Bronchial epithelial cell (primary cell): ENCODE data around the gene BICDL1. TPM values are rescaled to one million over a fixed set of nuclear protein-coding genes. Genes with fewer than 3 reads are reported as not detected.
A peak's percentile ranks its signal among the peaks of the same experiment; 100 is the strongest.
"Not testable (repeated sequence)": the region's sequence is repeated elsewhere in the genome, so short reads cannot be mapped to it uniquely, and the experiment has no call there.

Experiments used
- DNase-seq: peaks from one replicate; pipeline ENCODE4 v3.0.0-alpha.2; 2010; ENCODE audit warnings: low read depth
- FAIRE-seq: peaks from 2 replicates; lab custom pipeline; 2011; peaks lifted over from hg19 to GRCh38; lab: Jason Lieb, UNC
- H3K27me3 ChIP-seq: 2 replicates; pipeline ENCODE4 v1.5.1; 2011; ENCODE audit warnings: low read length; ENCODE audit not compliant: control insufficient read depth, insufficient read depth
- H3K36me3 ChIP-seq: 2 replicates; pipeline ENCODE4 v1.5.1; 2011; ENCODE audit warnings: low read length; ENCODE audit not compliant: control insufficient read depth, insufficient read depth
- H3K4me3 ChIP-seq: 2 replicates; pipeline ENCODE4 v1.5.1; 2011; ENCODE audit warnings: mild to moderate bottlenecking, low read depth, low read length, control low read depth
- CTCF ChIP-seq: IDR thresholded peaks from 2 replicates; pipeline ENCODE4 v1.5.1; 2011; ENCODE audit warnings: mild to moderate bottlenecking, moderate library complexity, low read length, control low read depth, inconsistent platforms; ENCODE audit not compliant: insufficient read depth, severe bottlenecking
- total RNA-seq: library from RNA; depleted of rRNA; stranded (reverse); fragments of >200 nt; gene quantifications from 2 replicates; pipeline ENCODE4 v1.2.1, GENCODE V29; 2014

The BICDL1 gene
- total RNA-seq, 1 donor from 2014 or later, result 10.8 TPM

- no peak for TF ChIP-seq CTCF
- FAIRE-seq, result no peak
Measured at GRCh38 chr12:120007272-120007671, 18.2 kb downstream of the BICDL1 start.

GRCh38 chr12:120010661-120011230 lies 21.7 kb downstream of the BICDL1 start:
- FAIRE-seq (no peak), DNase-seq (no peak)
- TF ChIP-seq CTCF, result no peak
- Histone ChIP-seq H3K27me3 (no peaks in the 10 kb centered on the region), H3K36me3 (no peaks in the 10 kb centered on the region), H3K4me3 (no peak overlapping the region)

More at GRCh38 chr12:120007272-120007671, 18.2 kb downstream of the BICDL1 start:
- H3K36me3 ChIP-seq, result no peaks in the 10 kb centered on the region
- H3K4me3 ChIP-seq, result no peak overlapping the region
- no peaks in the 10 kb centered on the region for H3K27me3 ChIP-seq
- no peak for DNase-seq

- Histone ChIP-seq H3K4me3 (no peak overlapping the region), H3K36me3 (no peaks in the 10 kb centered on the region), H3K27me3 (no peaks in the 10 kb centered on the region)
- peak; percentile 36 for DNase-seq
- FAIRE-seq, result no peak
- no peak for TF ChIP-seq CTCF
Measured at GRCh38 chr12:120012067-120012621, 23.1 kb downstream of the BICDL1 start.

GRCh38 chr12:120013659-120014380 lies 24.8 kb downstream of the BICDL1 start:
- FAIRE-seq (no peak), DNase-seq (peak; percentile 53)
- Histone ChIP-seq H3K36me3 (no peaks in the 10 kb centered on the region), H3K4me3 (no peak overlapping the region), H3K27me3 (no peaks in the 10 kb centered on the region)
- no peak for TF ChIP-seq CTCF

- H3K27me3 ChIP-seq, DNase-seq, FAIRE-seq, H3K4me3 ChIP-seq, H3K36me3 ChIP-seq: not testable (repeated sequence)
Measured at GRCh38 chr12:120014381-120014735, 25.3 kb downstream of the BICDL1 start.

GRCh38 chr12:120015313-120015712 lies 26.3 kb downstream of the BICDL1 start:
- no peaks in the 10 kb centered on the region for H3K36me3 ChIP-seq
- H3K27me3 ChIP-seq, result no peaks in the 10 kb centered on the region
- FAIRE-seq (no peak), DNase-seq (no peak)
- no peak for TF ChIP-seq CTCF
- no peak overlapping the region for H3K4me3 ChIP-seq

- H3K4me3 ChIP-seq, H3K36me3 ChIP-seq, DNase-seq, FAIRE-seq, H3K27me3 ChIP-seq: not testable (repeated sequence)
Measured at GRCh38 chr12:120016199-120016598, 27.2 kb downstream of the BICDL1 start.
